Sigmoid colon (tissue), 7 donors: ENCODE measurements around the gene PRR14L. TPM values are rescaled to one million over a fixed set of nuclear protein-coding genes. Genes with fewer than 3 reads are reported as not detected.

Source experiments
- DNase-seq: peaks from one replicate; pipeline ENCODE4 v3.0.0-alpha.2; 2019
- H3K27ac ChIP-seq, 4 donors: fragments of 200-600 bp; sonication (generic); one replicate each; pipeline ENCODE4 v1.5.1; 2016 to 2019; ENCODE audit warnings: mild to moderate bottlenecking in 1 of 4
- H3K27me3 ChIP-seq, 3 donors: fragments of 200-600 bp; sonication (generic); one replicate each; pipeline ENCODE4 v1.5.1; 2019; ENCODE audit warnings: mild to moderate bottlenecking in 1 of 3
- H3K36me3 ChIP-seq, 4 donors: fragments of 200-600 bp; sonication (generic); one replicate each; pipeline ENCODE4 v1.5.1; 2016 to 2019
- H3K4me1 ChIP-seq, 4 donors: fragments of 200-600 bp; sonication (generic); one replicate each; pipeline ENCODE4 v1.5.1; 2017 to 2019
- H3K4me3 ChIP-seq, 4 donors: fragments of 200-600 bp; sonication (generic); one replicate each; pipeline ENCODE4 v1.5.1; 2017 to 2019; ENCODE audit warnings: mild to moderate bottlenecking in 2 of 4, moderate library complexity in 1 of 4
- H3K9me3 ChIP-seq, 4 donors: fragments of 200-600 bp in 3 of 4; sonication (generic) in 3 of 4; one replicate each; pipeline versions ENCODE4 v1.5.1 to v1.6.1; 2013 to 2019
- CTCF ChIP-seq, 4 experiments: fragments of 450-650 bp in 3 of 4; fragments of 200-600 bp in 1 of 4; IDR thresholded peaks; one replicate each; pipeline ENCODE4 v1.5.1; 2016 to 2019; ENCODE audit warnings: antibody characterized with exemption in 4 of 4, mild to moderate bottlenecking in 3 of 4, moderate library complexity in 2 of 4
- EP300 ChIP-seq, 4 donors: sonication (generic); formaldehyde crosslinking; IDR thresholded peaks; one replicate each; pipeline ENCODE4 v1.6.1; 2017; ENCODE audit warnings: antibody characterized with exemption in 4 of 4
- POLR2A ChIP-seq, 2 donors: fragments of 450-650 bp; IDR thresholded peaks; one replicate each; pipeline ENCODE4 v1.6.1; 2016; ENCODE audit warnings: antibody characterized with exemption in 2 of 2, mild to moderate bottlenecking in 2 of 2, moderate library complexity in 2 of 2
- POLR2AphosphoS5 ChIP-seq, 4 donors: sonication (generic); formaldehyde crosslinking; IDR thresholded peaks; one replicate each; pipeline ENCODE4 v1.6.1; 2017; ENCODE audit warnings: antibody characterized with exemption in 4 of 4
- WGBS, 2 donors: extraction: QIAGEN DNeasy Blood & Tissue Kit; methylation state at CpG; one replicate each; pipeline ENCODE4 v1.1.7; 2013; 5-methylcytosine and 5-hydroxymethylcytosine counted together
- intact Hi-C: fragments of 100-400 bp; cut with DNase I; formaldehyde crosslinking; loops from one replicate; pipeline ENCODE4 v1.15.1; 2023
- polyA plus RNA-seq, 3 donors: library from polyadenylated mRNA; stranded (reverse); fragments of 200-250 nt; gene quantifications; one replicate each; pipeline ENCODE4 v1.2.3, GENCODE V29; 2013
- total RNA-seq, 4 donors: library from RNA; depleted of rRNA; stranded (reverse); fragments of >200 nt; gene quantifications; one replicate each; pipeline ENCODE4 v1.1.0, GENCODE V29; 2016
- donor health status: healthy with polysubstance abuse.
- donor health status: Bipolar disorder and iron deficiency.
- donor health status: healthy.

Gene PRR14L
- total and polyA plus RNA-seq, 7 donors = 6.0 to 24.4 (median 12.7) TPM

GRCh38 chr22:31737932-31738331 is 12.0 kb downstream of the PRR14L start:
- no peak for TF ChIP-seq POLR2A (IDR thresholded peaks at IDR 0.05)
- TF ChIP-seq POLR2AphosphoS5 (IDR thresholded peaks at IDR 0.05) = no peak
- no peak for TF ChIP-seq EP300 (IDR thresholded peaks at IDR 0.05)
- no peak for TF ChIP-seq CTCF (IDR thresholded peaks at IDR 0.05)
- WGBS, 2 donors = 79 to 89% methylated on average over 5 of the region's 5 CpGs
- Histone ChIP-seq H3K27me3 (no peaks in the 10 kb centered on the region), H3K9me3 (no peaks in the 10 kb centered on the region), H3K4me1 (peaks cover 0 to 26% (median 10%) of the 10 kb centered on the region in 4 donors), H3K4me3 (no peak overlapping the region), H3K36me3 (peaks cover 0 to 28% (median 0%) of the 10 kb centered on the region in 4 donors), H3K27ac (no peak overlapping the region)
- no peak for DNase-seq
- intact Hi-C loops = no loop called here

DNA sequence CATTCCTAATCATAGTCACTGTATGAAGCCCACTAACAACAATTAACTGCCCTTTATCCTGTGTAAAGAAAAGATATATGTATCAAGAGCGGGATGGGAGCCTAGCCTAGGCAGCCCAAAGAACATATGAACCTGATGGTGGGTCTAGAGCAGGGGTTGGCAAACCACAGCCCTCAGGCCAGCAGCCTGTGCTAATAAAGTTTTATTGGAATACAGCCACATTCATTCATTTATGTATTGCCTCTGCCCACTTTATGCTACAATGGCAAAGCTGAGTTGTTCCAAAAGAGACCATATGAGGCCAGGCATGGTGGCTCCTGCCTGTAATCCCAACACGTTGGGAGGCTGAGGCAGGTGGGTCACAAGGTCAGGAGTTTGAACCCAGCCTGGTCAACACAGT is 13.5 kb downstream of the PRR14L start:
- H3K36me3 ChIP-seq = peaks cover 0 to 19% (median 0%) of the 10 kb centered on the region in 4 donors
- no peak overlapping the region for H3K27ac ChIP-seq
- no peak for DNase-seq
- no peak for TF ChIP-seq POLR2AphosphoS5 (IDR thresholded peaks at IDR 0.05)
- no peak for TF ChIP-seq POLR2A (IDR thresholded peaks at IDR 0.05)
- no peak for TF ChIP-seq EP300 (IDR thresholded peaks at IDR 0.05)
- no peak for TF ChIP-seq CTCF (IDR thresholded peaks at IDR 0.05)
- H3K9me3 ChIP-seq = no peaks in the 10 kb centered on the region
- H3K4me1 ChIP-seq = peaks cover 0 to 26% (median 10%) of the 10 kb centered on the region in 4 donors
- H3K27me3 ChIP-seq = no peaks in the 10 kb centered on the region
- WGBS, 2 donors = 87 to 93% methylated on average over 2 of the region's 2 CpGs
- no peak overlapping the region for H3K4me3 ChIP-seq
- intact Hi-C loops = no loop called here

DNA sequence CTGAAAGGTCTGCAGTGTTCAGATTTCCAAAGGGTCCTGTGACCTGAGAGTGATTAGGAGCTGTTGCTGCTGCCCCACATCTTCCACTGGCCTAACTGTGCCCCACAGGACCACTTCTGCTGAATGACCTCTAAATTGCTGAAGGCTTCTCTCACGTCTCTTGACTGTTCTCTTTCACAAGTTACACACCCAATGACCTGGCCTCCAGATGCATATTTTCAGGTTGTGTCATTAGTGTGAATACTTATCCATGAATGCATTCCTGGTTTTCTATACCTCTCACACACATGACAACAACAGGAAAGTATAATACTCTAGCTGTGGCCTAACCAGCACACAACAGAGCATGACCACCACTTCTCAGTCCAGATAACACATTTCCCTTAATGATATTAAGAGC is 15.4 kb downstream of the PRR14L start:
- no peak for DNase-seq
- WGBS, 2 donors = 77 to 88% methylated on average over 1 of the region's 1 CpG

GRCh38 chr22:31733580-31734079 is 16.3 kb downstream of the PRR14L start:
- Histone ChIP-seq H3K9me3 (no peaks in the 10 kb centered on the region), H3K27ac (no peak overlapping the region), H3K4me1 (peaks cover 0 to 8% (median 2%) of the 10 kb centered on the region in 4 donors), H3K27me3 (no peaks in the 10 kb centered on the region), H3K4me3 (no peak overlapping the region), H3K36me3 (peaks cover 0 to 14% (median 0%) of the 10 kb centered on the region in 4 donors)
- intact Hi-C loops = no loop called here
- DNase-seq = no peak
- no peak for TF ChIP-seq POLR2A (IDR thresholded peaks at IDR 0.05)
- TF ChIP-seq POLR2AphosphoS5 (IDR thresholded peaks at IDR 0.05) = no peak
- WGBS, 2 donors = 90 to 92% methylated on average over 7 of the region's 7 CpGs

More for the DNA sequence above, 15.4 kb downstream of the PRR14L start:
- H3K4me3 ChIP-seq = no peak overlapping the region
- H3K9me3 ChIP-seq = no peaks in the 10 kb centered on the region
- H3K4me1 ChIP-seq = peaks cover 0 to 17% (median 5%) of the 10 kb centered on the region in 4 donors
- no peaks in the 10 kb centered on the region for H3K27me3 ChIP-seq
- TF ChIP-seq EP300 (IDR thresholded peaks at IDR 0.05) (no peak), CTCF (IDR thresholded peaks at IDR 0.05) (no peak), POLR2A (IDR thresholded peaks at IDR 0.05) (no peak), POLR2AphosphoS5 (IDR thresholded peaks at IDR 0.05) (no peak)
- intact Hi-C loops = no loop called here
- H3K36me3 ChIP-seq = peaks cover 0 to 14% (median 0%) of the 10 kb centered on the region in 4 donors
- no peak overlapping the region for H3K27ac ChIP-seq

- no peak overlapping the region for H3K4me3 ChIP-seq
- 19 to 64% methylated on average over 2 of the region's 2 CpGs for WGBS, 2 donors
- DNase-seq = no peak
- no peak overlapping the region for H3K27ac ChIP-seq
- H3K36me3 ChIP-seq = peaks cover 0 to 22% (median 0%) of the 10 kb centered on the region in 4 donors
- TF ChIP-seq EP300 (IDR thresholded peaks at IDR 0.05) (no peak), POLR2A (IDR thresholded peaks at IDR 0.05) (no peak), POLR2AphosphoS5 (IDR thresholded peaks at IDR 0.05) (no peak), CTCF (IDR thresholded peaks at IDR 0.05) (no peak)
- no peaks in the 10 kb centered on the region for H3K27me3 ChIP-seq
- no peaks in the 10 kb centered on the region for H3K9me3 ChIP-seq
- intact Hi-C loops = no loop called here
- peaks cover 0 to 6% (median 0%) of the 10 kb centered on the region in 4 donors for H3K4me1 ChIP-seq
These were observed 17.7 kb downstream of the PRR14L start for GRCh38 chr22:31732089-31732829.
